ENCODE results near the gene CKB. TPM values are rescaled to one million over a fixed set of nuclear protein-coding genes. Genes with fewer than 3 reads are reported as not detected.

CKB gene
- total RNA-seq, 1 donor from 2014 or later: 178 TPM

DNA sequence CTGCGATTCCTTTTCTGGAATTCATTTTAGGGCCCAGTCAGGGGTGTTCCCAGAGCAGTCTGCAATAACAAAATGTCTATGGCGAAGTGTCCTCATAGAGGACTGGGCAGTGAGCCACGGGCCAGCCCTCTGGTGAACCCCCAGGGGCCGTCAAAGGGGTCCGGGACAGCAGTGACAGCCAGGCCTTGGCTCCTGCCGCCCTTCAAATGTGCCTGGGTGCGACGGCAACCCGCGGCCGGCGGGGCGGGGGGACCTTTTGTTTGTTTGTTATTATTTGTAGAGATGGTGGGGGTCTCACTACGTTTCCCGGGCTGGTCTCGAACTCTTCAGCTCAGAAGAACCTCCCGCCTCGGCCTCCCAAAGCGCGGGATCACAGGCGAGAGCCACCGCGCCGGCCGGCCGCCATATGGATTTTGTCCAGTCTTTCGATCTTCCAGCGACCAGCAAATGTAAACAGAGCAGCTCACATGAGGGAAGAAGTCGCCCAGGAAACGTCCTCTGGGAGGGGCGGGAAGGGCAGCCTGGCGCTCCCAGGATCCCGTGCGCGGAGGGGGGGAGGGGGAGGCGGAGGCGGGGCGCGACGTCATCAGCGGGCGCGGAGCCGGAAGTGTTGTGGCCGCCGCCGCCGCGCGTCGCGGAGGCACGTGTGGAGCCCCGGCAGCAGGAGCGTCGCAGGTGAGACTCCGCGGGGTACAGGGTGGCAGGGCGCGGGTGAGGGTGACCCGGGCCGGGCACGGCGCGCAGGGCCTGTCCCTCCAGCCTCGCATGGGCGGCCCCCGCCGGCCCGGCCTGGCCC is 6.2 kb upstream of the CKB start, which contains the start of gene TRMT61A:
Gene TRMT61A (plus strand): TSS at position 610 of the 796 bp plus-strand sequence. CDS start 783 bp downstream, outside the sequence.
- peak within 1 kb of the TSS; percentile 94 for H3K4me2 ChIP-seq (ENCODE audit: low read length)
- H3K27me3 ChIP-seq (ENCODE audit: insufficient read depth, low read length): peaks cover 2% of the 10 kb centered on the region
- no peaks in the 10 kb centered on the region for H3K36me3 ChIP-seq (ENCODE audit: insufficient read depth, low read length)
- Mint-ChIP-seq H3K36me3 (ENCODE audit: low read depth, unreplicated experiment) (peaks cover 6% of the 10 kb centered on the region), H3K27me3 (ENCODE audit: low read depth, unreplicated experiment) (peaks cover 3% of the 10 kb centered on the region), H3K9me3 (ENCODE audit: unreplicated experiment) (no peaks in the 10 kb centered on the region), H3K4me1 (ENCODE audit: low read depth, unreplicated experiment) (peaks cover 16% of the 10 kb centered on the region), H3K27ac (ENCODE audit: unreplicated experiment) (peak within 1 kb of the TSS; percentile 89), H3K4me3 (ENCODE audit: unreplicated experiment) (peak within 1 kb of the TSS; percentile 96)
- peak within 1 kb of the TSS; percentile 82 for H3K4me3 ChIP-seq (ENCODE audit: insufficient read depth, low read depth, low read length)
- peaks cover 20% of the 10 kb centered on the region for H3K4me1 ChIP-seq (ENCODE audit: insufficient read depth, low read length)
- TF ChIP-seq EZH2 (IDR thresholded peaks at IDR 0.05; ENCODE audit: insufficient read depth, low read length): no peak
- FAIRE-seq (no peak), DNase-seq (ENCODE audit: low read depth) (peak; percentile 79)
- H3K9me3 ChIP-seq (ENCODE audit: insufficient read depth, low read depth, low read length): no peaks in the 10 kb centered on the region
- peak within 1 kb of the TSS; percentile 77 for H3K27ac ChIP-seq (ENCODE audit: low read depth, low read length)
- H3K79me2 ChIP-seq (ENCODE audit: insufficient read depth, low read length): peaks cover 37% of the 10 kb centered on the region
- peak within 1 kb of the TSS; percentile 72 for H2AFZ ChIP-seq (ENCODE audit: low read depth, low read length)
- H3K9ac ChIP-seq (ENCODE audit: low read length): peak within 1 kb of the TSS; percentile 89
- peaks cover 33% of the 10 kb centered on the region for H4K20me1 ChIP-seq (ENCODE audit: insufficient read depth, low read length)

GRCh38 chr14:103528146-103528586 is 5.5 kb upstream of the CKB start:
- peaks cover 6% of the 10 kb centered on the region for H3K27me3 Mint-ChIP-seq (ENCODE audit: low read depth, unreplicated experiment)
- no peaks in the 10 kb centered on the region for H3K9me3 Mint-ChIP-seq (ENCODE audit: unreplicated experiment)

More at GRCh38 chr14:103528146-103528586, 5.5 kb upstream of the CKB start:
- peaks cover 6% of the 10 kb centered on the region for H3K36me3 Mint-ChIP-seq (ENCODE audit: low read depth, unreplicated experiment)
- H3K4me3 Mint-ChIP-seq (ENCODE audit: unreplicated experiment): peak overlapping the region; percentile 95
- Histone ChIP-seq H2AFZ (ENCODE audit: low read depth, low read length) (peak overlapping the region; percentile 72), H3K27ac (ENCODE audit: low read depth, low read length) (peak overlapping the region; percentile 77), H3K4me1 (ENCODE audit: insufficient read depth, low read length) (peaks cover 22% of the 10 kb centered on the region), H3K27me3 (ENCODE audit: insufficient read depth, low read length) (peaks cover 8% of the 10 kb centered on the region), H3K9me3 (ENCODE audit: insufficient read depth, low read depth, low read length) (no peaks in the 10 kb centered on the region), H3K4me3 (ENCODE audit: insufficient read depth, low read depth, low read length) (peak overlapping the region; percentile 62), H4K20me1 (ENCODE audit: insufficient read depth, low read length) (peaks cover 35% of the 10 kb centered on the region), H3K9ac (ENCODE audit: low read length) (peak overlapping the region; percentile 85), H3K4me2 (ENCODE audit: low read length) (peak overlapping the region; percentile 94), H3K36me3 (ENCODE audit: insufficient read depth, low read length) (no peaks in the 10 kb centered on the region), H3K79me2 (ENCODE audit: insufficient read depth, low read length) (peaks cover 37% of the 10 kb centered on the region)
- H3K27ac Mint-ChIP-seq (ENCODE audit: unreplicated experiment): peak overlapping the region; percentile 26
- no peak for FAIRE-seq
- H3K4me1 Mint-ChIP-seq (ENCODE audit: low read depth, unreplicated experiment): peaks cover 16% of the 10 kb centered on the region
- DNase-seq (ENCODE audit: low read depth): no peak
- TF ChIP-seq EZH2 (IDR thresholded peaks at IDR 0.05; ENCODE audit: insufficient read depth, low read length) (no peak), CTCF (IDR thresholded peaks at IDR 0.05; ENCODE audit: insufficient read depth, low read depth, low read length) (no peak)

All from astrocyte (in vitro differentiated cells and primary cell).